Spleen (tissue), 11 donors: ENCODE results near the gene UBA6. TPM values are rescaled to one million over a fixed set of nuclear protein-coding genes. Genes with fewer than 3 reads are reported as not detected.
"Not testable (repeated sequence)": the region's sequence is repeated elsewhere in the genome, so short reads cannot be mapped to it uniquely, and the experiment has no call there.

ENCODE experiments used
- DNase-seq: peaks from one replicate; pipeline ENCODE4 v3.0.0-alpha.2; 2020
- H3K27ac ChIP-seq, 8 donors: fragments of 200-600 bp; sonication (generic) in 7 of 8; 1 replicate in 4 of 8; 2 replicates in 4 of 8; pipeline versions ENCODE4 v1.5.0 to v1.8.0; 2016 to 2021; ENCODE audit warnings: inconsistent platforms in 4 of 8, mild to moderate bottlenecking in 4 of 8, moderate library complexity in 1 of 8
- H3K27me3 ChIP-seq, 7 donors: fragments of 200-600 bp; sonication (generic) in 6 of 7; replicated peaks in 1 of 7; 1 replicate in 4 of 7; 2 replicates in 3 of 7; pipeline versions ENCODE4 v1.5.0 to v1.8.0; 2016 to 2021; ENCODE audit warnings: inconsistent platforms in 3 of 7, mild to moderate bottlenecking in 1 of 7
- H3K36me3 ChIP-seq, 6 donors: fragments of 200-600 bp; sonication (generic) in 5 of 6; 1 replicate in 4 of 6; 2 replicates in 2 of 6; pipeline versions ENCODE4 v1.5.0 to v1.8.0; 2016 to 2021; ENCODE audit warnings: inconsistent platforms in 2 of 6
- H3K4me1 ChIP-seq, 6 donors: fragments of 200-600 bp; sonication (generic) in 5 of 6; 1 replicate in 3 of 6; 2 replicates in 3 of 6; pipeline versions ENCODE4 v1.5.0 to v1.8.0; 2016 to 2021; ENCODE audit warnings: inconsistent platforms in 3 of 6
- H3K4me3 ChIP-seq, 8 donors: fragments of 200-600 bp; sonication (generic) in 7 of 8; 1 replicate in 4 of 8; 2 replicates in 4 of 8; pipeline versions ENCODE4 v1.5.0 to v1.8.0; 2016 to 2021; ENCODE audit warnings: inconsistent platforms in 4 of 8, mild to moderate bottlenecking in 4 of 8, moderate library complexity in 2 of 8
- H3K9me3 ChIP-seq, 8 donors: fragments of 200-600 bp; sonication (generic) in 7 of 8; 1 replicate in 4 of 8; 2 replicates in 4 of 8; pipeline versions ENCODE4 v1.5.0 to v1.8.0; 2016 to 2021; ENCODE audit warnings: inconsistent platforms in 4 of 8
- POLR2A ChIP-seq, 3 donors: fragments of 450-650 bp; IDR thresholded peaks; one replicate each; pipeline ENCODE4 v1.5.1; 2017; ENCODE audit warnings: antibody characterized with exemption in 3 of 3, mild to moderate bottlenecking in 1 of 3
- POLR2AphosphoS5 ChIP-seq, 3 donors: sonication (generic); formaldehyde crosslinking; IDR thresholded peaks; one replicate each; pipeline ENCODE4 v1.5.1; 2017; ENCODE audit warnings: antibody characterized with exemption in 3 of 3
- WGBS, 5 donors: extraction: QIAGEN DNeasy Blood & Tissue Kit in 3 of 5; methylation state at CpG; one replicate each; pipeline versions ENCODE4 v1.1.5 to v1.1.7; 2013 to 2018; 5-methylcytosine and 5-hydroxymethylcytosine counted together
- intact Hi-C: fragments of 100-400 bp; cut with DNase I; formaldehyde crosslinking; loops from one replicate; pipeline ENCODE4 v1.15.0; 2023; ENCODE audit warnings: low total_unique reads
- polyA plus RNA-seq, 3 donors: library from polyadenylated mRNA; stranded (reverse); fragments of 200-250 nt; gene quantifications; one replicate each; pipeline ENCODE4 v1.2.1, GENCODE V29; 2013
- total RNA-seq, 7 donors: library from RNA; depleted of rRNA in 3 of 7; stranded (reverse); fragments of >200 nt in 3 of 7; fragmentation: NEBNext Ultra II Directional in 4 of 7; extraction: Animal tissue kit (Norgen Biotek cat#: 25700) in 4 of 7; gene quantifications; one replicate each; pipeline versions ENCODE4 v1.1.0 to v1.2.1, GENCODE V29; 2016 to 2021
- TF ChIP-seq, protein P1 (sequence below), 11 experiments: fragments of 200-600 bp in 7 of 11; fragments of 450-650 bp in 4 of 11; sonication (generic) in 4 of 11; IDR thresholded peaks in 8 of 11; conservative IDR thresholded peaks in 3 of 11; 1 replicate in 7 of 11; 2 replicates in 4 of 11; pipeline versions ENCODE4 v1.4.0 to v1.8.0; 2016 to 2021; ENCODE audit warnings: antibody characterized with exemption in 11 of 11, inconsistent platforms in 4 of 11, mild to moderate bottlenecking in 1 of 11
- donor health status: healthy with polysubstance abuse.
- donor health status: DM: no; HTN: no; CAD: no; lungs with moderate emphysema.
- donor health status: DM: no; HTN: no; CAD: no.
- donor health status: Bipolar disorder and iron deficiency.
- donor health status: healthy.
- donor health status: DM: no; HTN: no; CAD: no.
- donor health status: DM: yes; HTN: yes; CAD: no.

UBA6 gene
- total and polyA plus RNA-seq, 10 donors, result 5.8 to 144 (median 64.7) TPM

- DNase-seq, result no peak
- intact Hi-C loops, result no loop called here
- Histone ChIP-seq H3K4me3 (no peak overlapping the region), H3K27me3 (no peaks in the 10 kb centered on the region), H3K27ac (no peak overlapping the region), H3K4me1 (peaks cover 0 to 8% (median 1%) of the 10 kb centered on the region in 6 donors), H3K36me3 (no peaks in the 10 kb centered on the region), H3K9me3 (no peaks in the 10 kb centered on the region)
- TF ChIP-seq, protein P1, sequence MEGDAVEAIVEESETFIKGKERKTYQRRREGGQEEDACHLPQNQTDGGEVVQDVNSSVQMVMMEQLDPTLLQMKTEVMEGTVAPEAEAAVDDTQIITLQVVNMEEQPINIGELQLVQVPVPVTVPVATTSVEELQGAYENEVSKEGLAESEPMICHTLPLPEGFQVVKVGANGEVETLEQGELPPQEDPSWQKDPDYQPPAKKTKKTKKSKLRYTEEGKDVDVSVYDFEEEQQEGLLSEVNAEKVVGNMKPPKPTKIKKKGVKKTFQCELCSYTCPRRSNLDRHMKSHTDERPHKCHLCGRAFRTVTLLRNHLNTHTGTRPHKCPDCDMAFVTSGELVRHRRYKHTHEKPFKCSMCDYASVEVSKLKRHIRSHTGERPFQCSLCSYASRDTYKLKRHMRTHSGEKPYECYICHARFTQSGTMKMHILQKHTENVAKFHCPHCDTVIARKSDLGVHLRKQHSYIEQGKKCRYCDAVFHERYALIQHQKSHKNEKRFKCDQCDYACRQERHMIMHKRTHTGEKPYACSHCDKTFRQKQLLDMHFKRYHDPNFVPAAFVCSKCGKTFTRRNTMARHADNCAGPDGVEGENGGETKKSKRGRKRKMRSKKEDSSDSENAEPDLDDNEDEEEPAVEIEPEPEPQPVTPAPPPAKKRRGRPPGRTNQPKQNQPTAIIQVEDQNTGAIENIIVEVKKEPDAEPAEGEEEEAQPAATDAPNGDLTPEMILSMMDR (IDR thresholded peaks at IDR 0.05 in 8 of 11, conservative IDR thresholded peaks at IDR 0.05 in 3 of 11), result no peak
- TF ChIP-seq POLR2AphosphoS5 (IDR thresholded peaks at IDR 0.05) (no peak), POLR2A (IDR thresholded peaks at IDR 0.05) (no peak)
- WGBS, 5 donors, result 73 to 89% (median 82%) methylated on average over 4 of the region's 4 CpGs
Measured at GRCh38 chr4:67744561-67745283, 43.8 kb upstream of the UBA6 start.

GRCh38 chr4:67743194-67743593 lies 42.2 kb upstream of the UBA6 start:
- Histone ChIP-seq H3K4me1 (peaks cover 0 to 8% (median 1%) of the 10 kb centered on the region in 6 donors), H3K9me3 (no peaks in the 10 kb centered on the region), H3K36me3 (no peaks in the 10 kb centered on the region), H3K27me3 (no peaks in the 10 kb centered on the region), H3K27ac (no peak overlapping the region), H3K4me3 (no peak overlapping the region)
- no peak for DNase-seq
- intact Hi-C loops, result no loop called here
- TF ChIP-seq POLR2AphosphoS5 (IDR thresholded peaks at IDR 0.05) (no peak), POLR2A (IDR thresholded peaks at IDR 0.05) (no peak)
- TF ChIP-seq, protein P1 (IDR thresholded peaks at IDR 0.05 in 8 of 11, conservative IDR thresholded peaks at IDR 0.05 in 3 of 11), result no peak
- 87 to 98% (median 92%) methylated on average over 3 of the region's 3 CpGs for WGBS, 5 donors

GRCh38 chr4:67736262-67736661 lies 35.3 kb upstream of the UBA6 start:
- peaks cover 0 to 9% (median 0%) of the 10 kb centered on the region in 6 donors for H3K36me3 ChIP-seq
- no peaks in the 10 kb centered on the region for H3K9me3 ChIP-seq
- DNase-seq, result no peak
- H3K4me3 ChIP-seq, result no peak overlapping the region
- TF ChIP-seq POLR2A (IDR thresholded peaks at IDR 0.05), result no peak
- no peak for TF ChIP-seq POLR2AphosphoS5 (IDR thresholded peaks at IDR 0.05)
- TF ChIP-seq, protein P1 (IDR thresholded peaks at IDR 0.05 in 8 of 11, conservative IDR thresholded peaks at IDR 0.05 in 3 of 11), result no peak
- no peak overlapping the region for H3K27ac ChIP-seq
- no peaks in the 10 kb centered on the region for H3K4me1 ChIP-seq
- H3K27me3 ChIP-seq, result no peaks in the 10 kb centered on the region
- WGBS, 5 donors, result 90 to 98% (median 98%) methylated on average over 1 of the region's 1 CpG
- intact Hi-C loops, result no loop called here

GRCh38 chr4:67735325-67735724 lies 34.4 kb upstream of the UBA6 start:
- TF ChIP-seq POLR2A (IDR thresholded peaks at IDR 0.05), result no peak
- no peak for TF ChIP-seq POLR2AphosphoS5 (IDR thresholded peaks at IDR 0.05)
- TF ChIP-seq, protein P1 (IDR thresholded peaks at IDR 0.05 in 8 of 11, conservative IDR thresholded peaks at IDR 0.05 in 3 of 11), result no peak
- Histone ChIP-seq H3K9me3 (no peaks in the 10 kb centered on the region), H3K27ac (no peak overlapping the region), H3K27me3 (no peaks in the 10 kb centered on the region), H3K36me3 (peaks cover 0 to 13% (median 0%) of the 10 kb centered on the region in 6 donors), H3K4me1 (no peaks in the 10 kb centered on the region), H3K4me3 (no peak overlapping the region)
- intact Hi-C loops, result no loop called here
- DNase-seq, result no peak

- H3K4me1 ChIP-seq, DNase-seq, H3K9me3 ChIP-seq, intact Hi-C loops, H3K4me3 ChIP-seq, H3K27me3 ChIP-seq, H3K27ac ChIP-seq: not testable (repeated sequence)
- peaks cover 0 to 24% (median 0%) of the 10 kb centered on the region in 6 donors for H3K36me3 ChIP-seq
- 91 to 100% (median 95%) methylated on average over 3 of the region's 3 CpGs for WGBS, 5 donors
Measured at GRCh38 chr4:67730511-67730910, 29.6 kb upstream of the UBA6 start.
